Karpas-422 (cell line): ENCODE results near the gene EEIG1. TPM values are rescaled to one million over a fixed set of nuclear protein-coding genes. Genes with fewer than 3 reads are reported as not detected.
A peak's percentile ranks its signal among the peaks of the same experiment; 100 is the strongest.

ENCODE experiments used
- DNase-seq: peaks from one replicate; pipeline ENCODE4 v3.0.0-alpha.2; 2015
- H2AFZ ChIP-seq: fragments of 200-600 bp; sonication (generic); 2 replicates; pipeline ENCODE4 v1.6.1; 2014; ENCODE audit warnings: antibody characterized with exemption, low read length, mixed read lengths
- H3K27ac ChIP-seq: fragments of 200-600 bp; sonication (generic); 2 replicates; pipeline ENCODE4 v1.5.1; 2014; ENCODE audit warnings: mild to moderate bottlenecking, low read length, moderate library complexity
- H3K27me3 ChIP-seq: fragments of 200-600 bp; sonication (generic); 2 replicates; pipeline ENCODE4 v1.6.1; 2014; ENCODE audit warnings: low read length, mixed read lengths
- H3K36me3 ChIP-seq: fragments of 200-600 bp; sonication (generic); 2 replicates; pipeline ENCODE4 v1.6.1; 2014; ENCODE audit warnings: low read length, mixed read lengths; ENCODE audit not compliant: insufficient read depth
- H3K4me1 ChIP-seq: fragments of 200-600 bp; sonication (generic); 2 replicates; pipeline ENCODE4 v1.6.1; 2014; ENCODE audit warnings: mild to moderate bottlenecking, low read length, mixed read lengths
- H3K4me2 ChIP-seq: fragments of 200-600 bp; sonication (generic); 2 replicates; pipeline ENCODE4 v1.6.1; 2014; ENCODE audit warnings: low read length, low read depth, mild to moderate bottlenecking; ENCODE audit not compliant: poor library complexity, severe bottlenecking
- H3K4me3 ChIP-seq: fragments of 200-600 bp; sonication (generic); 2 replicates; pipeline ENCODE4 v1.5.1; 2014; ENCODE audit warnings: mild to moderate bottlenecking, antibody characterized with exemption, low read length, mixed read lengths
- H3K79me2 ChIP-seq: fragments of 200-600 bp; sonication (generic); 2 replicates; pipeline ENCODE4 v1.6.1; 2014; ENCODE audit warnings: mild to moderate bottlenecking, low read length, mixed read lengths
- H3K9ac ChIP-seq: fragments of 200-600 bp; sonication (generic); 2 replicates; pipeline ENCODE4 v1.6.0; 2014; ENCODE audit warnings: low read length
- H3K9me2 ChIP-seq: fragments of 200-600 bp; sonication (generic), shearing (Covaris generic); replicated peaks from 2 replicates; pipeline ENCODE4 v1.6.0; 2014; ENCODE audit warnings: mild to moderate bottlenecking, low read length, moderate library complexity; ENCODE audit not compliant: insufficient read depth
- H3K9me3 ChIP-seq: fragments of 300-700, 200-600 bp; sonication (generic); 2 replicates; pipeline ENCODE4 v1.6.1; 2014; ENCODE audit warnings: low read length, mixed read lengths
- H4K20me1 ChIP-seq: fragments of 200-600 bp; sonication (generic); 2 replicates; pipeline ENCODE4 v1.6.1; 2014; ENCODE audit warnings: mild to moderate bottlenecking, antibody characterized with exemption, low read length, low read depth; ENCODE audit not compliant: insufficient read depth
- total RNA-seq: library from RNA; depleted of rRNA; stranded (reverse); fragments of >200 nt; shearing (Covaris generic); gene quantifications from 2 replicates; pipeline ENCODE4 v1.2.3, GENCODE V29; 2014; ENCODE audit warnings: low replicate concordance

Gene EEIG1
- total RNA-seq, 1 experiment from 2014 or later = 6.9 TPM

DNA sequence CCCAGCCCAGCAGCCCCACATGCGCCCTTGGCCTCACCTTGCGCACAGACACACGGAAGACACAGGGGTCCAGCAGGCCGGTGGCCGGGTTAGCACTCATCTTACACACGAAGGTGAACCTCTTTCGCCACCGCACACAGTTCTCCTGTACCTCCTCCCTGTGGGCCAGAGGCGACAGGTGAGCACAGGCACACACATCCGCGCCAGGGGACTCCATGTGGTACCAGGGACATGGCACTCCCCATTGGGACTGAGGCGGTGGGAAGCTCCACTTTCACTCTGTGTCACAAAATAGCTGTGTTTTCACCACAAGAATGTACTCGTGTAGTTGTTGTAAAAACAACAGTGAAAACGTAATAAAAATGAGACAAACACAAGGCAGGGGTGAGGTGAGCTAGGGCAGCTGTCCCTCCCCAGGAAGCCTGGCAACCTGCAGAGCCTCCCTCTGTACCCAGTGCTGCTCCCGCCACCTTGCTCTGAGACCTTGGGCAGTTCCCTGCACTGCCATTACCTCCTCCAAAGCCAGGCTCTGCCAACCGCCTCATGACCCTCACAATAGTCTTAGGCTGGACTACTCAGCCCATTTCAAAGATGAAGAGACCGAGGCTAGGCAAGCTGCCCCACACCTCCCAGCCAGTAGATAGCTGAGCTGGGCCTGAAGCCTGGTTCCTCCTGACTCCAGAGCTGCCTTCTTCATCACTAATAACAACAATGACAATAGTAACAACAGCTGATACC lies 26.9 kb downstream of the EEIG1 start:
- Histone ChIP-seq H3K36me3 (no peaks in the 10 kb centered on the region), H3K9me2 (no peaks in the 10 kb centered on the region), H3K27me3 (no peaks in the 10 kb centered on the region), H2AFZ (no peak overlapping the region), H3K4me1 (peaks cover 3% of the 10 kb centered on the region), H3K9me3 (no peaks in the 10 kb centered on the region), H3K9ac (no peak overlapping the region), H3K4me3 (no peak overlapping the region), H4K20me1 (peaks cover 18% of the 10 kb centered on the region), H3K79me2 (no peaks in the 10 kb centered on the region), H3K27ac (no peak overlapping the region), H3K4me2 (no peak overlapping the region)
- no peak for DNase-seq

DNA sequence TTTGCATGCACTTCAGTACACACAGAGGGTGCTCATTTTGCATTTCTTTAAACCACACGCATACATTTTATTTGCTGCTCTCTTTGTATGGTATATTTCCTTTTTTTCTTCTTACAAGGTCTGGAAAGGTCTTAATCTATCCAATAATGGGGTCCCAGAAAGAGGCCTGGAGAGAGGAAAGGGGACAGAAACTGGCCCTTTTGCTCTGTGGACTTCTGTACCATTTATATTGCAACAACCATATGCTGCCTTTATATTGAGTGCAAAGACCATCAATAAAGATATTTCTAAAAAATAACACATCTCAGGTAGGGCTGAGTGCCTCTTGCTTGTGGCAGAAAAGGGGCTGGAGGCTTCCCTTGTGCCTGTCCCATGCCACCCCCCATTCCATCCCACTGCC lies 27.6 kb downstream of the EEIG1 start:
- H4K20me1 ChIP-seq = peaks cover 18% of the 10 kb centered on the region
- no peak overlapping the region for H3K4me3 ChIP-seq
- peaks cover 4% of the 10 kb centered on the region for H3K4me1 ChIP-seq
- H3K36me3 ChIP-seq = no peaks in the 10 kb centered on the region
- H3K4me2 ChIP-seq = no peak overlapping the region
- H3K79me2 ChIP-seq = no peaks in the 10 kb centered on the region
- no peak overlapping the region for H3K27ac ChIP-seq
- no peaks in the 10 kb centered on the region for H3K9me3 ChIP-seq
- H3K9ac ChIP-seq = no peak overlapping the region
- H3K9me2 ChIP-seq = no peaks in the 10 kb centered on the region
- no peaks in the 10 kb centered on the region for H3K27me3 ChIP-seq
- DNase-seq = no peak
- H2AFZ ChIP-seq = no peak overlapping the region

DNA sequence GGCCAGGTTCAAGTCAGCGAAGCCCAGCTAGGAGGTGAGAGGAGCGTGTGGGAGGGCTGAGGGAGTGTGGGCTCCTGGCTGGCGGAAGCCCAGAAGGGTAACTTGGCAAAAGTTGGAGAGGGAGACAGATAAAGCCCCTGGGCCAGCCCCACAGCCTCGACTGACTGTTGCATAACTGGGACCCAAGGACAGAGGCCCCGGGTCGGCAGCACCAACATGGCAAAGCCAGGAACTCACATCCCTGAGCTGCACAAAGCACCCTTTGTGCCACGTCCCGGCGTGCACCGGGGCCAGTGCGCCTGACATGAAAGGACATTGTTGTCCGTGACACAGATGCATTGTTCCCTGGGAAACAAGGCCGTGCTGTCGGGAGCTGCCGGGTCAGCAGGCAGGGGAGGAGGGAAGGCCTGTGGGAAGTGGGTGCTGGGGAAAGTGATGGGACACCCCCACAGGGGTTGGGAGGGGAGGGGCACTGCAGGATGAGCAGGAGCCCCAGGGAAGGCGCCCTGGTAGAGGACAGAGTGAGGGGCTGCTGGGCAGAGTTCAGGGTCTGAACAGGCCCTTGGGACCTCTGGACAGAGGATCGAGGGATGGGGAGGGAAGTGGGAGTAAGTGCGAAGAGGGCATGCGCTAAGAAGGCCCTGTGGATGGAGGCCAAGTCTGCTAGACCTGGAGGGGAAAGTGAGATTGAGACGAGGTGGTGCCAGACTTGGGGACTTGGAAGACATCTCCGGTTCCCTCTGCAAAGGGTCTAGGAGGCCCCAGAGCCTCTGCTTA lies 30.1 kb downstream of the EEIG1 start:
- Histone ChIP-seq H3K27me3 (no peaks in the 10 kb centered on the region), H3K9me2 (no peaks in the 10 kb centered on the region), H3K27ac (no peak overlapping the region), H3K4me1 (peaks cover 23% of the 10 kb centered on the region), H3K9ac (no peak overlapping the region), H2AFZ (no peak overlapping the region), H3K4me3 (no peak overlapping the region), H4K20me1 (peaks cover 15% of the 10 kb centered on the region), H3K4me2 (no peak overlapping the region), H3K79me2 (no peaks in the 10 kb centered on the region), H3K36me3 (no peaks in the 10 kb centered on the region), H3K9me3 (no peaks in the 10 kb centered on the region)
- DNase-seq = no peak

DNA sequence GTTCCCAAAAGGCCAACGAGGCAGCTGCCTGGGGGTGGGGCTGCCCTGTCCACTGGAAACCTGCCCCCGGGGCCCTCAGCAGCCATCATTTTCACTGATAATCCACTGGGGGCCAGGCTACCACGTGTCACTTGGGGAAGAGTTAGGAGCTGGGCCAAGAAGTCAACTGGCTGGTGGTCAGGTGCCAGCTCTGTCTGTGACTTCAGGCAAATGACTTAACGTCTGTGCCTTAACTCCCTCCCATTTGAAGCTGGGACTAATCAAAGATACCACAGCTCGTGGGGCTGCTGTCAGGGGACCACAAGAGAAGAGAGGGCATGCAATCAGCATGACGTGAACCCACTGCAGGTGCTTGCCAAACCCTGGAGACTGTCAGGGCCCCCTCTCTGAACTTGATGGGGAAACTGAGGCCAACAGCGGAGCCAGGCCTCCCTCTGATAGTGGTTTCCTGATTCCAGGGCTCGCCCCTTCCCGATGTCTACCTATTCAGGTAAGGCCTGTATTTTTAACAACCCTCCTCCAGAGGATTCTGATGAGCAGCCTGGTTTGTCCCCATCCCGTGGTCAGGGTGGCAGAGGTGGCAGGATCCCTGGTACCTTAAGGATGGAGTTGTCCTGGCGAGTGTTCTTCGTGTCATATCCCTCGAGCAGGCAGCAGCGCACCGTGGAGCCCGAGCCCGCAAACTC lies 30.8 kb downstream of the EEIG1 start:
- DNase-seq = no peak
- Histone ChIP-seq H3K27me3 (no peaks in the 10 kb centered on the region), H3K4me3 (no peak overlapping the region), H3K27ac (no peak overlapping the region), H3K9me2 (no peaks in the 10 kb centered on the region), H3K9ac (no peak overlapping the region), H3K9me3 (no peaks in the 10 kb centered on the region), H4K20me1 (peaks cover 9% of the 10 kb centered on the region), H2AFZ (no peak overlapping the region), H3K79me2 (no peaks in the 10 kb centered on the region), H3K4me1 (peaks cover 21% of the 10 kb centered on the region), H3K4me2 (no peak overlapping the region), H3K36me3 (no peaks in the 10 kb centered on the region)

DNA sequence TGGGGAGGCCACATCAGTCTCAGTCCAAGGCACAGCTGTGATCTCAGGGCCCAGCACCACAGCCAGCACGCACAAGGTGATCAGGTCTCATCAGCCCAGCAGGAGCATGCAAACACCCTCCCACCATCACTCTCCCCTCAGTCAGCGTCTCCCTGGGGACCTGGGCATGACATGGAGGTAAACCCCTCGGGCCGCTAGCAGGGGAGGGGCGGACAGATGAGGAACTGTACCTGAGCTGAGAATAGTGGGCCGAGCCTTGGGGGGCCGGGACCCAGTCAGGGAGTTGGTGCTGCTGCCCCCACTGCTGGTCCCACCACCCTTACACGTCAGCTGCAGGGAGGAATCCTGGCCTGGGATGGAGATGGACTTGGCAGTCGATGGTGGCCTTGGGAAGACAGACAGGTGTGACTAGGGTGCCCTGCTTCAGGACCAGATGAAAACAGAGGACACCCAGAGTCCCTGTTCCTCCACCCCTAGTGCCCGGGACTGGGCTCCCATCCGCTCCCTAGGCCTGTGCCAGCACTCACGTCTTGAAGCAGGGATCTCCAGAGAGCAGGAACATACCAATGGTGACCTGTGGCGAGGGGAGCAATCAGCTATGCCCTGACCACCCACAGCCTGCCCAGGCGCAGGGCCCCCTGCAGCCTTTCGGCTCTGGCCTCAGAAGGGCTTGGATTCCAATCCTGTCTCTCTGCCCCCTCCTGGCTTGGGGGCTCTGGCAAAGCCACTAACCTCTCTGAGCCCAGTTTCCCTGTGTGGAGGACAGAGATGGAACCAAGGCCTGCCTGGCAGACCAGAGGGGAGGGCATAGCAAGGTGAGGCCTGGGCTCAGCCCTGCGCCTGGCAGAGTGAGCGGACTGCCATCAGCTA lies 32.7 kb downstream of the EEIG1 start:
- no peaks in the 10 kb centered on the region for H3K9me3 ChIP-seq
- no peak overlapping the region for H3K27ac ChIP-seq
- H3K4me2 ChIP-seq = no peak overlapping the region
- no peaks in the 10 kb centered on the region for H3K27me3 ChIP-seq
- H3K9me2 ChIP-seq = no peaks in the 10 kb centered on the region
- H3K4me1 ChIP-seq = peaks cover 31% of the 10 kb centered on the region
- no peaks in the 10 kb centered on the region for H3K36me3 ChIP-seq
- no peak overlapping the region for H2AFZ ChIP-seq
- no peaks in the 10 kb centered on the region for H4K20me1 ChIP-seq
- no peak overlapping the region for H3K4me3 ChIP-seq
- no peak for DNase-seq
- no peaks in the 10 kb centered on the region for H3K79me2 ChIP-seq
- H3K9ac ChIP-seq = peak overlapping the region; percentile 32

DNA sequence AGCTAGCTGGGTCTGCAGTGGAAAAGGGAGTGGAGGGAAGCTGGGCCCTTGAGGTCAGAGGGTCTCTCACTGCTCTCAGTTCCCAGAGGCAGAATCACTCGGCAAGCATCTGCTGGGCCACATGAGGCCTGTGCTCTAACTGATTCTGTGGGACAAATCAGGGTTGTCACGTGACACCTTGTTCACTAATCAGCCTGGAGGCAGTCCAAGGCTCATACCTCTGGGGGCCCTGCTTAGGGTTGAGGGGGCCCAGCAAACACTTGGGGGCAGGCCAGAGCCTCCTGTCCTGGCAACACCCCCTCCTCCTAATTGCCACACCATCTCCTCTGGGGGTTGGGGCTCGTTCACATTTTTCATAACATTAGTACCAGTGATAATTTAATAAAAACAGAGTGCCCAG lies 34.1 kb downstream of the EEIG1 start:
- Histone ChIP-seq H3K9me2 (no peaks in the 10 kb centered on the region), H3K79me2 (no peaks in the 10 kb centered on the region), H3K9me3 (no peaks in the 10 kb centered on the region), H4K20me1 (0 out of 2 replicates have a peak, but pooled peaks cover 4% of the 10 kb centered on the region), H2AFZ (no peak overlapping the region), H3K4me3 (no peak overlapping the region), H3K36me3 (no peaks in the 10 kb centered on the region), H3K27ac (peak overlapping the region; percentile 31; the same call in 1 of the 2 replicates), H3K9ac (peak overlapping the region; percentile 29; the same call in 1 of the 2 replicates), H3K4me2 (no peak overlapping the region), H3K27me3 (no peaks in the 10 kb centered on the region), H3K4me1 (peaks cover 31% of the 10 kb centered on the region)
- DNase-seq = no peak

DNA sequence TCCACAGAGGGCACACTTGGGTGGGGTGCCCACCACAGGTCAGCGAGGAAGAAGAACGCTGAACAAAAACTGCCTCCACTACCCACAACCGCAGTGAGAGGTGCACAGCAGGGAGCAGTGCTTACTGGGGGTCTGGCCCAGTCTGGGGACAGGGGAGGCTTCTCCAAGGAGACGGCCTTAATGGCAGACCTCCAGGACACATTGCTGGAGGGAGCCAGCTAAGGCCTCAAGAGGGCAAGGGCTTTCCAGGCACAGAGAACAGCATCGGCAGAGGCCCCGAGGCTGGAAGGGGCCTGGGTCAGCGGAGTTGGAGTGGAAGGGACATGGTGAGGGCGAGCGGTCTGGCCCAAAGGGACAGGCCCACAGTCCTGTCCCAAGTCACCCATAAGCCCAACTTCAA lies 34.8 kb downstream of the EEIG1 start:
- no peak overlapping the region; the same call in 1 of the 2 replicates for H3K27ac ChIP-seq
- no peaks in the 10 kb centered on the region for H3K9me2 ChIP-seq
- no peaks in the 10 kb centered on the region for H3K36me3 ChIP-seq
- H3K27me3 ChIP-seq = no peaks in the 10 kb centered on the region
- 0 out of 2 replicates have a peak, but pooled peaks cover 4% of the 10 kb centered on the region for H4K20me1 ChIP-seq
- no peaks in the 10 kb centered on the region for H3K9me3 ChIP-seq
- peaks cover 31% of the 10 kb centered on the region for H3K4me1 ChIP-seq
- H3K9ac ChIP-seq = no peak overlapping the region
- no peak overlapping the region for H2AFZ ChIP-seq
- DNase-seq = no peak
- no peak overlapping the region for H3K4me2 ChIP-seq
- H3K79me2 ChIP-seq = no peaks in the 10 kb centered on the region
- no peak overlapping the region for H3K4me3 ChIP-seq
